GM23338 (cell line): ENCODE results near the gene MYO9A. TPM values are rescaled to one million over a fixed set of nuclear protein-coding genes. Genes with fewer than 3 reads are reported as not detected.

Source experiments
- ATAC-seq: fragments of 200-7000 bp; cut with Tn5 transposase; 3 replicates; pipeline ENCODE4 v1.9.1; 2020
- DNase-seq: peaks from one replicate; pipeline ENCODE4 v3.0.0-alpha.2; 2015; ENCODE audit warnings: low spot score
- H2AFZ ChIP-seq: fragments of 200-600 bp; sonication (generic); 2 replicates; pipeline ENCODE4 v1.8.0; 2016; ENCODE audit warnings: antibody characterized with exemption, mild to moderate bottlenecking, moderate library complexity
- H3F3A ChIP-seq: fragments of 200-600 bp; sonication (generic); replicated peaks from 2 replicates; pipeline ENCODE4 v1.8.0; 2017; ENCODE audit warnings: antibody characterized with exemption, mixed run types, low read depth
- H3K27ac ChIP-seq: fragments of 200-600 bp; sonication (generic); 2 replicates; pipeline ENCODE4 v1.6.1; 2016; ENCODE audit warnings: low read depth
- H3K27me3 ChIP-seq: fragments of 200-600 bp; sonication (generic); 2 replicates; pipeline ENCODE4 v1.8.0; 2016; ENCODE audit warnings: mild to moderate bottlenecking, mixed run types, moderate library complexity; ENCODE audit not compliant: insufficient read depth
- H3K36me3 ChIP-seq: fragments of 200-600 bp; sonication (generic); 2 replicates; pipeline ENCODE4 v1.8.0; 2016; ENCODE audit warnings: mild to moderate bottlenecking; ENCODE audit not compliant: insufficient read depth
- H3K4me1 ChIP-seq: fragments of 200-600 bp; sonication (generic); 2 replicates; pipeline ENCODE4 v1.8.0; 2016; ENCODE audit warnings: mild to moderate bottlenecking, moderate library complexity; ENCODE audit not compliant: insufficient read depth
- H3K4me2 ChIP-seq: fragments of 200-600 bp; sonication (generic); 2 replicates; pipeline ENCODE4 v1.7.1; 2017; ENCODE audit warnings: mixed run types
- H3K4me3 ChIP-seq: fragments of 200-600 bp; sonication (generic); 2 replicates; pipeline ENCODE4 v1.6.1; 2016; ENCODE audit warnings: mixed run types
- H3K79me2 ChIP-seq: fragments of 200-600 bp; sonication (generic); replicated peaks from 2 replicates; pipeline ENCODE4 v1.8.0; 2017; ENCODE audit warnings: mild to moderate bottlenecking; ENCODE audit not compliant: insufficient read depth
- H3K9me2 ChIP-seq: fragments of 200-600 bp; sonication (generic); 2 replicates; pipeline ENCODE4 v1.8.0; 2017; ENCODE audit not compliant: insufficient read depth
- H4K20me1 ChIP-seq: fragments of 200-600 bp; sonication (generic); replicated peaks from 2 replicates; pipeline ENCODE4 v1.8.0; 2017; ENCODE audit warnings: mild to moderate bottlenecking; ENCODE audit not compliant: insufficient read depth
- H3K27ac Mint-ChIP-seq: 2 replicates; pipeline ENCODE4 v1.8.0; 2020; ENCODE audit warnings: inconsistent platforms, mild to moderate bottlenecking, moderate library complexity, mixed read lengths
- H3K27me3 Mint-ChIP-seq: 3 replicates; pipeline ENCODE4 v1.8.0; 2022; ENCODE audit warnings: low read depth, mild to moderate bottlenecking, moderate library complexity, mixed read lengths, inconsistent platforms; ENCODE audit not compliant: insufficient read depth, poor library complexity
- H3K36me3 Mint-ChIP-seq: 3 replicates; pipeline ENCODE4 v1.8.0; 2021; ENCODE audit warnings: low read depth, mild to moderate bottlenecking, inconsistent platforms, moderate library complexity, mixed read lengths
- H3K4me1 Mint-ChIP-seq: 3 replicates; pipeline ENCODE4 v1.8.0; 2020; ENCODE audit warnings: mild to moderate bottlenecking, inconsistent platforms, mixed read lengths
- H3K4me3 Mint-ChIP-seq: 3 replicates; pipeline ENCODE4 v1.8.0; 2021; ENCODE audit warnings: moderate library complexity, mild to moderate bottlenecking, inconsistent platforms, mixed read lengths
- H3K9me3 Mint-ChIP-seq: 3 replicates; pipeline ENCODE4 v1.8.0; 2020; ENCODE audit warnings: moderate library complexity, mild to moderate bottlenecking, inconsistent platforms, mixed read lengths
- CTCF ChIP-seq, 2 experiments: fragments of 200-600 bp in 1 of 2; sonication (generic) in 1 of 2; conservative IDR thresholded peaks; 2 replicates each; pipeline versions ENCODE4 v1.5.1 to v1.6.1; 2016 to 2017; ENCODE audit warnings: antibody characterized with exemption in 2 of 2, low read depth in 2 of 2, mild to moderate bottlenecking in 2 of 2, moderate library complexity in 1 of 2
- EZH2 ChIP-seq: fragments of 200-600 bp; sonication (generic); IDR thresholded peaks from one replicate; pipeline ENCODE4 v1.8.0; 2017; ENCODE audit warnings: antibody characterized with exemption, mild to moderate bottlenecking, low read depth; ENCODE audit not compliant: unreplicated experiment
- EZH2phosphoT487 ChIP-seq: fragments of 200-600 bp; sonication (generic); IDR thresholded peaks from one replicate; pipeline ENCODE4 v1.8.1; 2018; ENCODE audit warnings: antibody characterized with exemption; ENCODE audit not compliant: unreplicated experiment
- JUNB ChIP-seq: IDR thresholded peaks from one replicate; pipeline ENCODE4 v1.6.1; 2016; ENCODE audit warnings: antibody characterized with exemption; ENCODE audit not compliant: unreplicated experiment
- NANOG ChIP-seq: IDR thresholded peaks from 2 replicates; pipeline ENCODE4 v1.6.1; 2016; ENCODE audit warnings: antibody characterized with exemption, borderline replicate concordance
- POLR2AphosphoS5 ChIP-seq: IDR thresholded peaks from 2 replicates; pipeline ENCODE4 v1.6.1; 2016; ENCODE audit warnings: antibody characterized with exemption, low read depth
- REST ChIP-seq: IDR thresholded peaks from one replicate; pipeline ENCODE4 v1.6.1; 2018; ENCODE audit warnings: antibody characterized with exemption; ENCODE audit not compliant: unreplicated experiment
- ZNF462 ChIP-seq: fragments of 250-450 bp; sonication (Bioruptor Pico); IDR thresholded peaks from 2 replicates; pipeline ENCODE4 v1.5.0; 2020; ENCODE audit warnings: mild to moderate bottlenecking, moderate library complexity
- polyA plus RNA-seq: library from polyadenylated mRNA; unstranded; fragments of >200 nt; fragmentation: Nextera tagmentation; extraction: Ambion mirVana; gene quantifications from 2 replicates; pipeline ENCODE4 v1.2.1, GENCODE V29; 2016
- total RNA-seq: library from RNA; depleted of rRNA; stranded (reverse); fragments of >200 nt; shearing (Covaris generic); gene quantifications from 2 replicates; pipeline ENCODE4 v1.2.3, GENCODE V29; 2014

The MYO9A gene
- total and polyA plus RNA-seq, 2 experiments from 2014 or later, result 11.6 to 32.8 TPM

GRCh38 chr15:72161361-72162132 is 43.6 kb upstream of the MYO9A start:
- DNase-seq, result no peak
- no peak overlapping the region for H3K27ac ChIP-seq

More at GRCh38 chr15:72161361-72162132, 43.6 kb upstream of the MYO9A start:
- Histone ChIP-seq H2AFZ (no peak overlapping the region), H3K9me2 (no peaks in the 10 kb centered on the region), H4K20me1 (no peaks in the 10 kb centered on the region), H3K4me3 (no peak overlapping the region), H3K4me2 (no peak overlapping the region), H3K36me3 (no peaks in the 10 kb centered on the region), H3K4me1 (no peaks in the 10 kb centered on the region), H3K79me2 (no peaks in the 10 kb centered on the region), H3F3A (no peaks in the 10 kb centered on the region), H3K27me3 (no peaks in the 10 kb centered on the region)
- Mint-ChIP-seq H3K4me3 (no peak overlapping the region), H3K27me3 (peaks cover 2% of the 10 kb centered on the region), H3K9me3 (no peaks in the 10 kb centered on the region), H3K4me1 (peaks cover 5% of the 10 kb centered on the region; the same call in 2 of the 3 replicates), H3K36me3 (no peaks in the 10 kb centered on the region), H3K27ac (no peak overlapping the region)
- peak; percentile 52; the same call in 2 of the 3 replicates for ATAC-seq
- TF ChIP-seq POLR2AphosphoS5 (no peak), EZH2 (no peak), EZH2phosphoT487 (no peak), ZNF462 (no peak), CTCF (conservative IDR thresholded peaks at IDR 0.05; ENCODE audit: low read depth in 2 of 2) (no peak), NANOG (no peak), REST (no peak), JUNB (no peak)
